OCI-LY3 (cell line): Measurements from ENCODE around the gene EHD1.

Experiments
- H2AFZ ChIP-seq: fragments of 200-600, 300-600 bp; shearing (Covaris generic); 2 replicates; pipeline ENCODE4 v1.6.0; 2014; ENCODE audit warnings: antibody characterized with exemption, low read depth, low read length
- H3K27ac ChIP-seq: fragments of 200-600, 300-600 bp; sonication (generic); 2 replicates; pipeline ENCODE4 v1.5.1; 2014; ENCODE audit warnings: mild to moderate bottlenecking, low read length, moderate library complexity, mixed read lengths
- H3K27me3 ChIP-seq: fragments of 200-600, 300-600 bp; sonication (generic); 2 replicates; pipeline ENCODE4 v1.6.1; 2014; ENCODE audit warnings: low read depth, low read length, mixed read lengths
- H3K36me3 ChIP-seq: fragments of 200-600, 300-600 bp; sonication (generic); replicated peaks from 2 replicates; pipeline ENCODE3; 2014; ENCODE audit warnings: low read depth, low read length, mixed read lengths
- H3K4me1 ChIP-seq: fragments of 300-600, 200-600 bp; sonication (generic); 2 replicates; pipeline ENCODE4 v1.6.1; 2014; ENCODE audit warnings: low read length, mixed read lengths
- H3K4me2 ChIP-seq: fragments of 200-600, 300-600 bp; sonication (generic); 2 replicates; pipeline ENCODE4 v1.6.1; 2014; ENCODE audit warnings: low read length, mixed read lengths
- H3K4me3 ChIP-seq: fragments of 300-600, 200-600 bp; sonication (generic); 2 replicates; pipeline ENCODE4 v1.5.1; 2014; ENCODE audit warnings: antibody characterized with exemption, mild to moderate bottlenecking, low read length, moderate library complexity
- H3K79me2 ChIP-seq: fragments of 300-600, 200-600 bp; shearing (Covaris generic); 2 replicates; pipeline ENCODE4 v1.6.1; 2014; ENCODE audit warnings: mild to moderate bottlenecking, low read length, mixed read lengths
- H3K9ac ChIP-seq: fragments of 300-600, 200-600 bp; shearing (Covaris generic); 2 replicates; pipeline ENCODE4 v1.6.0; 2014; ENCODE audit warnings: mild to moderate bottlenecking, low read length, moderate library complexity
- H3K9me3 ChIP-seq: fragments of 200-600, 300-600 bp; shearing (Covaris generic); 2 replicates; pipeline ENCODE4 v1.6.1; 2014; ENCODE audit warnings: low read length, mixed read lengths; ENCODE audit not compliant: insufficient read depth
- H4K20me1 ChIP-seq: fragments of 200-600, 300-600 bp; sonication (generic); 2 replicates; pipeline ENCODE4 v1.6.1; 2016; ENCODE audit warnings: low read length, mixed read lengths; ENCODE audit not compliant: insufficient read depth
- CTCF ChIP-seq: fragments of 200-600, 300-600 bp; sonication (generic); IDR thresholded peaks from 2 replicates; pipeline ENCODE4 v1.5.1; 2014; ENCODE audit warnings: antibody characterized with exemption, low read length, low read depth
- EZH2phosphoT487 ChIP-seq: fragments of 200-600 bp; shearing (Covaris generic); IDR thresholded peaks from 2 replicates; pipeline ENCODE4 v1.6.1; 2018; ENCODE audit warnings: antibody characterized with exemption, mixed run types, low read depth

Gene EHD1

GRCh38 chr11:64857485-64857884 is 20.9 kb downstream of the EHD1 start:
- Histone ChIP-seq H3K4me1 (peaks cover 92% of the 10 kb centered on the region), H2AFZ (no peak overlapping the region), H3K4me2 (no peak overlapping the region), H3K9ac (no peak overlapping the region), H3K36me3 (peaks cover 40% of the 10 kb centered on the region), H3K9me3 (no peaks in the 10 kb centered on the region), H4K20me1 (no peaks in the 10 kb centered on the region), H3K4me3 (no peak overlapping the region), H3K27me3 (no peaks in the 10 kb centered on the region), H3K27ac (no peak overlapping the region), H3K79me2 (peaks cover 47% of the 10 kb centered on the region)
- no peak for TF ChIP-seq EZH2phosphoT487
- no peak for TF ChIP-seq CTCF

- H3K36me3 ChIP-seq = peaks cover 40% of the 10 kb centered on the region
- H3K4me3 ChIP-seq = no peak overlapping the region
- H3K9ac ChIP-seq = peak overlapping the region; percentile 14; the same call in 1 of the 2 replicates
These were observed 21.8 kb downstream of the EHD1 start for GRCh38 chr11:64856382-64857227.

GRCh38 chr11:64855596-64856304 is 22.7 kb downstream of the EHD1 start:
- Histone ChIP-seq H3K4me3 (peak overlapping the region; percentile 3; the same call in 1 of the 2 replicates), H4K20me1 (no peaks in the 10 kb centered on the region), H3K9ac (peak overlapping the region; percentile 6; the same call in 1 of the 2 replicates), H3K4me2 (peak overlapping the region; percentile 91), H3K4me1 (peaks cover 93% of the 10 kb centered on the region), H3K79me2 (peaks cover 34% of the 10 kb centered on the region), H3K9me3 (no peaks in the 10 kb centered on the region), H3K27me3 (no peaks in the 10 kb centered on the region), H3K27ac (peak overlapping the region; percentile 99), H3K36me3 (peaks cover 40% of the 10 kb centered on the region), H2AFZ (no peak overlapping the region)
- TF ChIP-seq CTCF = no peak
- TF ChIP-seq EZH2phosphoT487 = no peak

More at GRCh38 chr11:64856382-64857227, 21.8 kb downstream of the EHD1 start:
- H3K27ac ChIP-seq = no peak overlapping the region; the same call in 1 of the 2 replicates
- no peak overlapping the region for H2AFZ ChIP-seq
- peak overlapping the region; percentile 38 for H3K4me2 ChIP-seq
- no peaks in the 10 kb centered on the region for H4K20me1 ChIP-seq
- no peaks in the 10 kb centered on the region for H3K27me3 ChIP-seq
- TF ChIP-seq EZH2phosphoT487 (no peak), CTCF (no peak)
- H3K9me3 ChIP-seq = no peaks in the 10 kb centered on the region
- H3K79me2 ChIP-seq = peaks cover 40% of the 10 kb centered on the region
- peaks cover 92% of the 10 kb centered on the region for H3K4me1 ChIP-seq
